ENCODE results near the gene CFHR3. TPM values are rescaled to one million over a fixed set of nuclear protein-coding genes. Genes with fewer than 3 reads are reported as not detected.
"Not testable (repeated sequence)": the region's sequence is repeated elsewhere in the genome, so short reads cannot be mapped to it uniquely, and the experiment has no call there.

CFHR3 gene
- total RNA-seq, 1 experiment from 2014 or later = not detected

- no peak overlapping the region for H3K4me3 Mint-ChIP-seq (ENCODE audit: low read depth, unreplicated experiment)
- no peak for DNase-seq
- TF ChIP-seq CTCF (IDR thresholded peaks at IDR 0.05; ENCODE audit: unreplicated experiment) = no peak
- no peak overlapping the region for H3K27ac Mint-ChIP-seq (ENCODE audit: unreplicated experiment)
- no peaks in the 10 kb centered on the region for H3K4me1 Mint-ChIP-seq (ENCODE audit: low read depth, unreplicated experiment)
- CTCF ChIA-PET = no interaction called here
- no peaks in the 10 kb centered on the region for H3K9me3 Mint-ChIP-seq (ENCODE audit: low read depth, unreplicated experiment)
- no peaks in the 10 kb centered on the region for H3K27me3 Mint-ChIP-seq (ENCODE audit: unreplicated experiment)
- BruUV-seq (replicated peaks) = no TSS peak
- no peaks in the 10 kb centered on the region for H3K36me3 Mint-ChIP-seq (ENCODE audit: insufficient read depth, unreplicated experiment)
- intact Hi-C loops (cut with micrococcal nuclease; ENCODE audit: unreplicated experiment) = no loop called here
Observed at GRCh38 chr1:196797891-196798290, 23.3 kb downstream of the CFHR3 start.

GRCh38 chr1:196801920-196802319, 27.3 kb downstream of the CFHR3 start:
- DNase-seq; H3K36me3 Mint-ChIP-seq (ENCODE audit: insufficient read depth, unreplicated experiment); H3K27ac Mint-ChIP-seq (ENCODE audit: unreplicated experiment); H3K27me3 Mint-ChIP-seq (ENCODE audit: unreplicated experiment); BruUV-seq (replicated peaks); CTCF ChIA-PET; H3K4me3 Mint-ChIP-seq (ENCODE audit: low read depth, unreplicated experiment); H3K4me1 Mint-ChIP-seq (ENCODE audit: low read depth, unreplicated experiment); H3K9me3 Mint-ChIP-seq (ENCODE audit: low read depth, unreplicated experiment); intact Hi-C loops (cut with micrococcal nuclease; ENCODE audit: unreplicated experiment): not testable (repeated sequence)

GRCh38 chr1:196808529-196809235, 34.0 kb downstream of the CFHR3 start:
- no peaks in the 10 kb centered on the region for H3K4me1 Mint-ChIP-seq (ENCODE audit: low read depth, unreplicated experiment)
- no TSS peak for BruUV-seq (replicated peaks)
- CTCF ChIA-PET = no interaction called here

GRCh38 chr1:196817442-196817841, 42.8 kb downstream of the CFHR3 start:
- H3K9me3 Mint-ChIP-seq (ENCODE audit: low read depth, unreplicated experiment); DNase-seq; H3K27me3 Mint-ChIP-seq (ENCODE audit: unreplicated experiment); intact Hi-C loops (cut with micrococcal nuclease; ENCODE audit: unreplicated experiment); H3K36me3 Mint-ChIP-seq (ENCODE audit: insufficient read depth, unreplicated experiment); H3K4me3 Mint-ChIP-seq (ENCODE audit: low read depth, unreplicated experiment); H3K27ac Mint-ChIP-seq (ENCODE audit: unreplicated experiment); H3K4me1 Mint-ChIP-seq (ENCODE audit: low read depth, unreplicated experiment); BruUV-seq (replicated peaks); CTCF ChIA-PET: not testable (repeated sequence)

More at GRCh38 chr1:196808529-196809235, 34.0 kb downstream of the CFHR3 start:
- no peak for TF ChIP-seq CTCF (IDR thresholded peaks at IDR 0.05; ENCODE audit: unreplicated experiment)
- intact Hi-C loops (cut with micrococcal nuclease; ENCODE audit: unreplicated experiment) = no loop called here
- Mint-ChIP-seq H3K27ac (ENCODE audit: unreplicated experiment) (no peak overlapping the region), H3K36me3 (ENCODE audit: insufficient read depth, unreplicated experiment) (no peaks in the 10 kb centered on the region), H3K27me3 (ENCODE audit: unreplicated experiment) (no peaks in the 10 kb centered on the region), H3K4me3 (ENCODE audit: low read depth, unreplicated experiment) (no peak overlapping the region), H3K9me3 (ENCODE audit: low read depth, unreplicated experiment) (no peaks in the 10 kb centered on the region)
- DNase-seq = no peak

GRCh38 chr1:196819531-196819930, 44.9 kb downstream of the CFHR3 start, which contains the start of gene CFHR1:
Gene CFHR1 (plus strand): TSS chr1:196819731. CDS start chr1:196819845, 114 bp downstream.
- DNase-seq; CTCF ChIA-PET; H3K4me3 Mint-ChIP-seq (ENCODE audit: low read depth, unreplicated experiment); H3K27me3 Mint-ChIP-seq (ENCODE audit: unreplicated experiment); intact Hi-C loops (cut with micrococcal nuclease; ENCODE audit: unreplicated experiment); H3K27ac Mint-ChIP-seq (ENCODE audit: unreplicated experiment); H3K9me3 Mint-ChIP-seq (ENCODE audit: low read depth, unreplicated experiment); BruUV-seq (replicated peaks); H3K4me1 Mint-ChIP-seq (ENCODE audit: low read depth, unreplicated experiment); H3K36me3 Mint-ChIP-seq (ENCODE audit: insufficient read depth, unreplicated experiment): not testable (repeated sequence)

- H3K27ac Mint-ChIP-seq (ENCODE audit: unreplicated experiment); DNase-seq; H3K4me3 Mint-ChIP-seq (ENCODE audit: low read depth, unreplicated experiment); CTCF ChIA-PET; intact Hi-C loops (cut with micrococcal nuclease; ENCODE audit: unreplicated experiment); H3K27me3 Mint-ChIP-seq (ENCODE audit: unreplicated experiment); H3K4me1 Mint-ChIP-seq (ENCODE audit: low read depth, unreplicated experiment); H3K9me3 Mint-ChIP-seq (ENCODE audit: low read depth, unreplicated experiment); H3K36me3 Mint-ChIP-seq (ENCODE audit: insufficient read depth, unreplicated experiment); BruUV-seq (replicated peaks): not testable (repeated sequence)
Observed at GRCh38 chr1:196827860-196828259, 53.2 kb downstream of the CFHR3 start.

Other genes with a start within 250 kb of the CFHR3 start
- 2.4 and 3.3 TPM in 2 replicates for gene KCNT2, start 166.4 kb upstream of the CFHR3 start, total RNA-seq (2022)
- 26.1 and 43.9 TPM in 2 replicates for gene CFH, start 122.8 kb upstream of the CFHR3 start, total RNA-seq (2022)
- gene CFHR1, start 44.9 kb downstream of the CFHR3 start, total RNA-seq (2022) = not detected in 2 replicates
- gene CFHR4, start 113.2 kb downstream of the CFHR3 start, total RNA-seq (2022) = not detected in 2 replicates
- gene CFHR2, start 168.9 kb downstream of the CFHR3 start, total RNA-seq (2022) = not detected in 2 replicates
- not detected in 2 replicates for gene CFHR5, start 202.7 kb downstream of the CFHR3 start, total RNA-seq (2022)